ENCODE measurements around the gene STAC. TPM values are rescaled to one million over a fixed set of nuclear protein-coding genes. Genes with fewer than 3 reads are reported as not detected.

The STAC gene, protein sequence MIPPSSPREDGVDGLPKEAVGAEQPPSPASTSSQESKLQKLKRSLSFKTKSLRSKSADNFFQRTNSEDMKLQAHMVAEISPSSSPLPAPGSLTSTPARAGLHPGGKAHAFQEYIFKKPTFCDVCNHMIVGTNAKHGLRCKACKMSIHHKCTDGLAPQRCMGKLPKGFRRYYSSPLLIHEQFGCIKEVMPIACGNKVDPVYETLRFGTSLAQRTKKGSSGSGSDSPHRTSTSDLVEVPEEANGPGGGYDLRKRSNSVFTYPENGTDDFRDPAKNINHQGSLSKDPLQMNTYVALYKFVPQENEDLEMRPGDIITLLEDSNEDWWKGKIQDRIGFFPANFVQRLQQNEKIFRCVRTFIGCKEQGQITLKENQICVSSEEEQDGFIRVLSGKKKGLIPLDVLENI
- total RNA-seq: 1 to 10 TPM; 1.4 to 6.1 (median 5.6) TPM

DNA sequence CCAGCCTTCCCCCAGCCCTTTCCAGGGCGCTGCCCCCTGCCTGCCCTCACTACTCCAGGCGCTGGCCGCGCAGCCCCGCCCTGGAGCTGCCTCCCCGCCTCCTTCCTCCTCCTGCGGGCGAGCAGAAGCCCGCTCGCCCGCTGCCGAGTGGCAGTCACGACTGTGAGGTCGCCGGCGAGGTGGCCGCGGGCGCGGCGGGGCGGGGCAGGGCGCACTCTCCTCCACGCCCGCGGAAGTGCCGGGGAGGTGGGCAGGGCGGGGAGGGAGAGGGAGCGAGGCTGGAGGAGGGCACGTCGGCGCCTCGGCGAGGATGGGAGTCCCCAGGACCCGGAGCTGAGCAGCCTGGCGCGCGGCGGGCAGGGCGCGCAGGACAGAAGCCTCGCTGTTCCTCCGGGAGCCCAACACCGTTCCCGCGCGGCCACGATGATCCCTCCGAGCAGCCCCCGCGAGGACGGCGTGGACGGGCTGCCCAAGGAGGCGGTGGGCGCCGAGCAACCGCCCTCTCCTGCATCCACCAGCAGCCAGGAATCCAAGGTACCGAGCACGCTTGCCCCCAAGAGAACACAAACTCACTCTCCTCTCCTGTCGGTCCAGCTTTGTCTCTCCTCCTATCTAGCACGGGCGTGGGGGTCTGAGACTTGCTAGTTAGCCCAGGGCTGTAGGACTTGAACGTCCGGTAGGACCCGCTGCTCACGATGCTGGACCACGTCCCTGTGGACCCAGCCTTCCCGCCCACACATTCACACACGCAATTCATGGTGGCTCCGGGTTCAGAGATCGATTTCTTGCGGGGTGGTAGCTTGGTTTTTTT lies at the start of gene STAC:
Gene STAC (plus strand): TSS at position 284 of the 811 bp plus-strand sequence. CDS start 140 bp downstream, at position 424.
- peak within 1 kb of the TSS; percentile 33 to 52 for H3K27ac ChIP-seq
- no peak for DNase-seq (ENCODE audit: low spot score in 2 of 2)

DNA sequence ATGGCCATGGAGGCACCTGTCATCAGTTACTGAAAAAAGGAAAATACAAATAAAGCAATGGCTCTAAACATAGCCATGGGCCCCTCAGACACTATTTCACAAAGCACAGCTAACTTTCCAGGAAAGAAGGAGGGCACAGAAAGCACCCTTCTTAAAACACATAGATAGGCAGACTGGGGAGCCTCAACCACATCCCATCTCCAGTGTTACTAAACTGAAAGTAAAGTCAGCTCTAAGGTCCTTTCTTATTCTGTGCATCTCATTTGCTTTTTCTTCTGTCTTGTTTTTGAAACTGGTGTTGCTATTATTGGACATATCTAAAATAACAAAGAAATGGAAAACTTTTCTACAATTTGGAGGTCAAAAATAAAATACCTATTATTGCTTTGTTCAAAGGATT lies 48.2 kb upstream of the STAC start:
- Histone ChIP-seq H3K4me3 (no peak overlapping the region), H3K27ac (no peak overlapping the region), H3K4me1 (no peaks in the 10 kb centered on the region), H3K9me3 (no peaks in the 10 kb centered on the region), H3K36me3 (no peaks in the 10 kb centered on the region), H3K27me3 (no peaks in the 10 kb centered on the region)
- TF ChIP-seq POLR2A (IDR thresholded peaks at IDR 0.05) (no peak), POLR2AphosphoS5 (IDR thresholded peaks at IDR 0.05) (no peak)
- TF ChIP-seq, protein P1, sequence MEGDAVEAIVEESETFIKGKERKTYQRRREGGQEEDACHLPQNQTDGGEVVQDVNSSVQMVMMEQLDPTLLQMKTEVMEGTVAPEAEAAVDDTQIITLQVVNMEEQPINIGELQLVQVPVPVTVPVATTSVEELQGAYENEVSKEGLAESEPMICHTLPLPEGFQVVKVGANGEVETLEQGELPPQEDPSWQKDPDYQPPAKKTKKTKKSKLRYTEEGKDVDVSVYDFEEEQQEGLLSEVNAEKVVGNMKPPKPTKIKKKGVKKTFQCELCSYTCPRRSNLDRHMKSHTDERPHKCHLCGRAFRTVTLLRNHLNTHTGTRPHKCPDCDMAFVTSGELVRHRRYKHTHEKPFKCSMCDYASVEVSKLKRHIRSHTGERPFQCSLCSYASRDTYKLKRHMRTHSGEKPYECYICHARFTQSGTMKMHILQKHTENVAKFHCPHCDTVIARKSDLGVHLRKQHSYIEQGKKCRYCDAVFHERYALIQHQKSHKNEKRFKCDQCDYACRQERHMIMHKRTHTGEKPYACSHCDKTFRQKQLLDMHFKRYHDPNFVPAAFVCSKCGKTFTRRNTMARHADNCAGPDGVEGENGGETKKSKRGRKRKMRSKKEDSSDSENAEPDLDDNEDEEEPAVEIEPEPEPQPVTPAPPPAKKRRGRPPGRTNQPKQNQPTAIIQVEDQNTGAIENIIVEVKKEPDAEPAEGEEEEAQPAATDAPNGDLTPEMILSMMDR (IDR thresholded peaks at IDR 0.05): no peak
- intact Hi-C loops (cut with DNase I; ENCODE audit: low total_unique reads): no loop called here
- no peak for DNase-seq (ENCODE audit: low spot score in 2 of 2)

More for the DNA sequence above, at the start of gene STAC:
- intact Hi-C loops (cut with DNase I; ENCODE audit: low total_unique reads): no loop called here
- TF ChIP-seq, protein P1 (IDR thresholded peaks at IDR 0.05): no peak
- no peak for TF ChIP-seq POLR2A (IDR thresholded peaks at IDR 0.05)
- TF ChIP-seq POLR2AphosphoS5 (IDR thresholded peaks at IDR 0.05): no peak
- Histone ChIP-seq H3K36me3 (no peaks in the 10 kb centered on the region), H3K9me3 (no peaks in the 10 kb centered on the region), H3K27me3 (no peaks in the 10 kb centered on the region), H3K4me3 (peak within 1 kb of the TSS; percentile 61 to 85 (median 67)), H3K4me1 (no peaks in the 10 kb centered on the region)

DNA sequence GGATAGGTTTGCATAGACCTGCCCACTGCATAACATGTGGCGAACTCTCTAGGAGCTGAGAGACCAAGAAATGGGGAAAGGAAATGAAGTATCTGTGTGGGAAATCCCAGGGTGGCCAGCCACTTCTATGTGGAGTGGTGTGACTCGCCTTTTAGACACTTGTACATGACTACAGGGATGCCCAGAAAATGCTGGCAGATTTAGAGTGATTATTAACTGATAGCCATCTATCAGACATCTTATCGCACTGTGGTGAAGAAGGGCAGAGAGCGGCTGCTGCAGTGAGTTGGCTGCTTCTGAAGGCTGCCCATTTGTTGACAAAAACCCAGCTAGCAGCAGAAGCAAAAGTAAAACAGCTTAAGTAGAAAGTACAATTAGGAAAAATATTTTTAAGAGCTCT lies 18.1 kb upstream of the STAC start:
- intact Hi-C loops (cut with DNase I; ENCODE audit: low total_unique reads): no loop called here
- DNase-seq (ENCODE audit: low spot score in 2 of 2): no peak
- TF ChIP-seq, protein P1 (IDR thresholded peaks at IDR 0.05): no peak
- TF ChIP-seq POLR2A (IDR thresholded peaks at IDR 0.05) (no peak), POLR2AphosphoS5 (IDR thresholded peaks at IDR 0.05) (no peak)

DNA sequence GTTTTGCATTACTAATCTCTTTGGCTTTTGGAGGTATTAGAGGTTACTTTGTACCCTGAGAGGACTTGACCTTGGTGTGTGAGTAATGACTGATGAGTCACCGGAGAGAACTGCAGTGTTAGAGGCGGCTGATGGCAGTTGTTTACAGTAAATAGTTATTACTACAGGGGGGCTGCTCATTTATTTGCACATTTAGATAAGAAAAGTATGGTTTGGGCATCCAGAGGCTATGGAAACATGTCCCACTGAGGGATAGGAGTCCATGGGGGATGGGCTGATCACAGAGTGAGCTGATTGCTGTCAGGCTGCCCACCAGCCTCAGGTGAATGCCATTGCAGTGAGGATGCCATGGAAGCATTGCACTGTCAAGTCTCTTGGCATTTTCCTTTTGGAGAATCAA lies 17.3 kb upstream of the STAC start:
- no peaks in the 10 kb centered on the region for H3K27me3 ChIP-seq
- TF ChIP-seq, protein P1 (IDR thresholded peaks at IDR 0.05): no peak
- no peak for TF ChIP-seq POLR2A (IDR thresholded peaks at IDR 0.05)
- no peak for TF ChIP-seq POLR2AphosphoS5 (IDR thresholded peaks at IDR 0.05)

More for the DNA sequence above, 18.1 kb upstream of the STAC start:
- Histone ChIP-seq H3K27ac (no peak overlapping the region), H3K36me3 (no peaks in the 10 kb centered on the region), H3K4me3 (no peak overlapping the region), H3K9me3 (peaks cover 0 to 4% of the 10 kb centered on the region in 2 donors), H3K4me1 (no peaks in the 10 kb centered on the region), H3K27me3 (no peaks in the 10 kb centered on the region)

DNA sequence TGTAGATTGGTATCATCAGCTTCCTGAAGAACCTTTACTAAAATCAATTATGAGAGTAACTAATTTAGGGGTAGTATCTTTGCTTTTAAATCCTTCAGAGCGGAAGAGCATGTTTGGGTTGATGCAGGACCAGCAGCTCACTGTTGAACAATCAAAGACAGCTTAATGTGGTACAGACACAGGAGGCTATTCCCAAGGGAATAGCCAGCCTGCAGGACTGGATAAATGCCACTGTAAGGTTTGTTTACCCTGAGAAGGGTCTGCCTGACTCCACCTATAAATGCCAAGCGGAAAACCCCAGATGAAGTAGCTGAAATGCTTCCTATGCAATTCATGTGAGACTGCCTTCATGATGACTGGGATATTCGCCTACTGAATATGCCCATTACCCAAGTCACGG lies 16.0 kb upstream of the STAC start:
- Histone ChIP-seq H3K27me3 (no peaks in the 10 kb centered on the region), H3K27ac (no peak overlapping the region), H3K9me3 (peaks cover 0 to 2% of the 10 kb centered on the region in 2 donors), H3K4me1 (no peaks in the 10 kb centered on the region), H3K36me3 (no peaks in the 10 kb centered on the region), H3K4me3 (no peak overlapping the region)
- intact Hi-C loops (cut with DNase I; ENCODE audit: low total_unique reads): no loop called here
- no peak for DNase-seq (ENCODE audit: low spot score in 2 of 2)
- no peak for TF ChIP-seq POLR2AphosphoS5 (IDR thresholded peaks at IDR 0.05)
- TF ChIP-seq, protein P1 (IDR thresholded peaks at IDR 0.05): no peak

More for the DNA sequence above, 17.3 kb upstream of the STAC start:
- Histone ChIP-seq H3K4me1 (no peaks in the 10 kb centered on the region), H3K4me3 (no peak overlapping the region), H3K9me3 (peaks cover 0 to 4% of the 10 kb centered on the region in 2 donors), H3K36me3 (no peaks in the 10 kb centered on the region), H3K27ac (no peak overlapping the region)
- no peak for DNase-seq (ENCODE audit: low spot score in 2 of 2)
- intact Hi-C loops (cut with DNase I; ENCODE audit: low total_unique reads): no loop called here

All from breast epithelium (tissue), 4 donors.